GM18526 (cell line): ENCODE measurements around the gene PLXDC1.

Experiments
- POLR2A ChIP-seq: IDR thresholded peaks from 3 replicates; pipeline ENCODE4 v1.6.1; 2011; ENCODE audit not compliant: insufficient read length; ENCODE audit errors: extremely low read depth

Gene PLXDC1

GRCh38 chr17:39191750-39192510 is 40.5 kb upstream of the PLXDC1 start:
- no peak for TF ChIP-seq POLR2A

- no peak for TF ChIP-seq POLR2A
Observed at GRCh38 chr17:39187152-39187830, 35.9 kb upstream of the PLXDC1 start.

GRCh38 chr17:39186481-39187002 is 35.1 kb upstream of the PLXDC1 start:
- TF ChIP-seq POLR2A, result no peak

- no peak for TF ChIP-seq POLR2A
Observed at GRCh38 chr17:39183720-39184119, 32.3 kb upstream of the PLXDC1 start.

GRCh38 chr17:39183045-39183444 is 31.6 kb upstream of the PLXDC1 start:
- TF ChIP-seq POLR2A, result no peak

- no peak for TF ChIP-seq POLR2A
Observed at GRCh38 chr17:39181303-39181702, 29.9 kb upstream of the PLXDC1 start.

GRCh38 chr17:39178536-39178935 is 27.1 kb upstream of the PLXDC1 start:
- no peak for TF ChIP-seq POLR2A

- no peak for TF ChIP-seq POLR2A
Observed at GRCh38 chr17:39177256-39177655, 25.8 kb upstream of the PLXDC1 start.

- no peak for TF ChIP-seq POLR2A
Observed at GRCh38 chr17:39175695-39176093, 24.3 kb upstream of the PLXDC1 start.

- no peak for TF ChIP-seq POLR2A
Observed at GRCh38 chr17:39174920-39175694, 23.7 kb upstream of the PLXDC1 start.

GRCh38 chr17:39173526-39174274 is 22.3 kb upstream of the PLXDC1 start:
- no peak for TF ChIP-seq POLR2A

GRCh38 chr17:39173080-39173479 is 21.6 kb upstream of the PLXDC1 start:
- no peak for TF ChIP-seq POLR2A

GRCh38 chr17:39171933-39172332 is 20.5 kb upstream of the PLXDC1 start:
- no peak for TF ChIP-seq POLR2A

- no peak for TF ChIP-seq POLR2A
Observed at GRCh38 chr17:39170558-39170957, 19.1 kb upstream of the PLXDC1 start.

GRCh38 chr17:39170109-39170508 is 18.7 kb upstream of the PLXDC1 start:
- TF ChIP-seq POLR2A, result no peak
